Ovary (tissue), 9 donors: Measurements from ENCODE around the gene NDUFB2. TPM values are rescaled to one million over a fixed set of nuclear protein-coding genes. Genes with fewer than 3 reads are reported as not detected.

Source experiments
- DNase-seq, 5 donors: peaks; one replicate each; pipeline ENCODE4 v3.0.0-alpha.2; 2019 to 2020
- H3K27ac ChIP-seq, 2 donors: fragments of 200-600 bp; one replicate each; pipeline versions ENCODE4 v1.5.1 to v1.8.0; 2019 to 2022
- H3K27me3 ChIP-seq: fragments of 200-600 bp; one replicate; pipeline ENCODE4 v1.8.0; 2022
- H3K36me3 ChIP-seq: fragments of 200-600 bp; sonication (generic); one replicate; pipeline ENCODE4 v1.5.1; 2019
- H3K4me1 ChIP-seq: one replicate; pipeline ENCODE4 v1.8.1; 2013; ENCODE audit warnings: mild to moderate bottlenecking, moderate library complexity; ENCODE audit not compliant: insufficient read depth
- H3K4me3 ChIP-seq: fragments of 200-600 bp; sonication (generic); one replicate; pipeline ENCODE4 v1.5.1; 2017
- H3K9me3 ChIP-seq, 2 donors: fragments of 200-600 bp in 1 of 2; sonication (generic) in 1 of 2; one replicate each; pipeline versions ENCODE4 v1.5.1 to v1.8.1; 2013 to 2019; ENCODE audit warnings: mild to moderate bottlenecking in 1 of 2, moderate library complexity in 1 of 2
- EP300 ChIP-seq: sonication (generic); formaldehyde crosslinking; IDR thresholded peaks from one replicate; pipeline ENCODE4 v1.6.1; 2017; ENCODE audit warnings: antibody characterized with exemption
- POLR2A ChIP-seq: fragments of 450-650 bp; IDR thresholded peaks from one replicate; pipeline ENCODE4 v1.6.1; 2017; ENCODE audit warnings: antibody characterized with exemption, mild to moderate bottlenecking, moderate library complexity
- WGBS, 3 donors: extraction: QIAGEN DNeasy Blood & Tissue Kit in 1 of 3; methylation state at CpG; one replicate each; pipeline versions ENCODE4 v1.1.5 to v1.1.7; 2013 to 2017; 5-methylcytosine and 5-hydroxymethylcytosine counted together
- intact Hi-C, 4 donors: fragments of 100-400 bp; cut with DNase I; formaldehyde crosslinking; loops; one replicate each; pipeline versions ENCODE4 v1.11.0 to v1.15.1; 2022 to 2023
- polyA plus RNA-seq, 2 donors: library from polyadenylated mRNA; stranded (reverse); fragments of 200-250 nt in 1 of 2; fragments of 350-450 nt in 1 of 2; fragmentation: Illumina TruSeq in 1 of 2; extraction: RNeasy Lipid Tissue Mini Kit (QIAGEN cat#74804) in 1 of 2; gene quantifications; one replicate each; pipeline ENCODE4 v1.2.3, GENCODE V29; 2013 to 2014
- total RNA-seq, 7 donors: library from RNA; depleted of rRNA in 2 of 7; stranded (reverse); fragments of >200 nt in 2 of 7; fragmentation: NEBNext Ultra II Directional in 3 of 7; extraction: Animal tissue kit (Norgen Biotek cat#: 25700) in 3 of 7; gene quantifications; one replicate each; pipeline versions ENCODE4 v1.1.0 to v1.2.4, GENCODE V29; 2016 to 2023
- TF ChIP-seq, protein P1 (sequence below), 3 donors: fragments of 450-650 bp in 2 of 3; fragments of 200-600 bp in 1 of 3; IDR thresholded peaks; one replicate each; pipeline versions ENCODE4 v1.5.1 to v1.8.0; 2016 to 2022; ENCODE audit warnings: antibody characterized with exemption in 3 of 3, mild to moderate bottlenecking in 1 of 3
- donor health status: DM: no; HTN: no; CAD: no; lungs with moderate emphysema.
- donor health status: DM: no; HTN: no; CAD: no.
- donor health status: Bipolar disorder and iron deficiency.
- donor health status: DM: yes; HTN: yes; CAD: no.
- donor health status: DM: no; HTN: no; CAD: no.
- donor health status: DM: yes; HTN: yes; CAD: no.

Gene NDUFB2
- total and polyA plus RNA-seq, 9 donors: 79.6 to 172 (median 120) TPM

DNA sequence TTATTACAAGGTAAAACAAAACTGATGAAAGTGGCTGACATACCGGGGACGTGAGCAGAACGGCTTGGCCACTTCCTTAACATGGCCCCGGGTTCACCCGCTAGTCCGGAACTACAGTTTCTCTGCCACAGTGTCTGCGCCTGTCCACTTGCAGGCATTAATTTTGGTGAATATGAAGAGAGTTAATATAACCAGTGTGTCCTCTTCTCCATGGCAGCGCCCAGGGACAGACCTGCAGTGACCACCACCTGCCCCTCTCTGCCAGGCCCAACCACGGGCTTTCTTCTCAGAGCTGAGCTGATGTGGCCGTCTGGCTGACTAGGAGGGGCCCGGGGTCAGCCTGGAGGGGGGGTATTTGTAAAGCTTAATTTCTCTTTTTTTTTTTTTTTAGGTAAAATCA lies 1.1 kb upstream of the NDUFB2 start:
- intact Hi-C loops: loop anchor here in 1 of 4 donors (5.0 kb wide), 1 partner anchor 317 kb away; the partner anchor contains the start of gene MRPS33
- no peak overlapping the region for H3K27ac ChIP-seq
- peaks cover 12% of the 10 kb centered on the region for H3K4me1 ChIP-seq
- no peak for DNase-seq
- 90 to 93% (median 90%) methylated on average over 11 of the region's 11 CpGs for WGBS, 3 donors
- no peaks in the 10 kb centered on the region for H3K27me3 ChIP-seq
- TF ChIP-seq, protein P1, sequence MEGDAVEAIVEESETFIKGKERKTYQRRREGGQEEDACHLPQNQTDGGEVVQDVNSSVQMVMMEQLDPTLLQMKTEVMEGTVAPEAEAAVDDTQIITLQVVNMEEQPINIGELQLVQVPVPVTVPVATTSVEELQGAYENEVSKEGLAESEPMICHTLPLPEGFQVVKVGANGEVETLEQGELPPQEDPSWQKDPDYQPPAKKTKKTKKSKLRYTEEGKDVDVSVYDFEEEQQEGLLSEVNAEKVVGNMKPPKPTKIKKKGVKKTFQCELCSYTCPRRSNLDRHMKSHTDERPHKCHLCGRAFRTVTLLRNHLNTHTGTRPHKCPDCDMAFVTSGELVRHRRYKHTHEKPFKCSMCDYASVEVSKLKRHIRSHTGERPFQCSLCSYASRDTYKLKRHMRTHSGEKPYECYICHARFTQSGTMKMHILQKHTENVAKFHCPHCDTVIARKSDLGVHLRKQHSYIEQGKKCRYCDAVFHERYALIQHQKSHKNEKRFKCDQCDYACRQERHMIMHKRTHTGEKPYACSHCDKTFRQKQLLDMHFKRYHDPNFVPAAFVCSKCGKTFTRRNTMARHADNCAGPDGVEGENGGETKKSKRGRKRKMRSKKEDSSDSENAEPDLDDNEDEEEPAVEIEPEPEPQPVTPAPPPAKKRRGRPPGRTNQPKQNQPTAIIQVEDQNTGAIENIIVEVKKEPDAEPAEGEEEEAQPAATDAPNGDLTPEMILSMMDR (IDR thresholded peaks at IDR 0.05): no peak
- TF ChIP-seq POLR2A (no peak), EP300 (no peak)
- H3K9me3 ChIP-seq: no peaks in the 10 kb centered on the region
- H3K36me3 ChIP-seq: no peaks in the 10 kb centered on the region
- no peak overlapping the region for H3K4me3 ChIP-seq

DNA sequence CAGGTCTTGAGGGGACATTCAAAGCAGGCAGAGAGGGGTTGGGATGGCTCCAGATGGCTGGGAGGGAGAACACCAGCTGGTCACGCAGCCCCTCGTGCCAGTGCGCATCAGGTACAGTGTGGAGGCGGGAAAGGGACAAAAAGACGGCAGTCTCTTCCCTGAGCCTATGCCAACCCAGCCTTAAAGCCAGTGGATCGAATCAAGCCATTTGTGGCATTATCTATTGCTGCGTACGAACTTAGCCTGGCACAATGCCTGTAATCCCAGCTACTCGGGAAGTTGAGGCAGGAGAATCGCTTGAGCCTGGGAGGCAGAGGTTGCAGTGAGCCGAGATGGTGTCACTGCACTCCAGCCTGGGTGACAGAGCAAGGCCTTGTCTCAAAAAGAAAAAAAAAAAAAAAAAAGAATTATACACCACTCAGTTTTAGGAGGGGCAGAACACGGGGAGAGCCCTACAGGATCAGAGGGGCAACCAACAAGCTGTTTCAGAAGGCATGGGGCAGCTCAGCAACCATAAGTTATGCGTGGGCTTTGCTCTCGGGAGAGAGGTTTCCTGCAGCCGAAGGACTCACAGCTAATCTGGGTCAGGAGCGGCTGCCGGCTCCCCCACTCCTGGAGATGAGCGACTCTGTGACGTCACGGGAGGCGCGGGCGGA lies 356 bp upstream of the NDUFB2 start:
- intact Hi-C loops: loop anchor here in 1 of 4 donors (5.0 kb wide), 1 partner anchor 316 kb away; the partner anchor contains the start of gene MRPS33
- H3K9me3 ChIP-seq: no peaks in the 10 kb centered on the region
- no peaks in the 10 kb centered on the region for H3K27me3 ChIP-seq
- peak; percentile 96 to 98 (median 97) for DNase-seq
- 11 to 13% (median 12%) methylated on average over 23 of the region's 23 CpGs for WGBS, 3 donors
- peak overlapping the region; percentile 89 for H3K4me3 ChIP-seq
- H3K36me3 ChIP-seq: no peaks in the 10 kb centered on the region
- TF ChIP-seq EP300: no peak
- TF ChIP-seq, protein P1 (IDR thresholded peaks at IDR 0.05): no peak
- no peak for TF ChIP-seq POLR2A
- peak overlapping the region in 1 of 2 donors; percentile 91 for H3K27ac ChIP-seq
- peaks cover 12% of the 10 kb centered on the region for H3K4me1 ChIP-seq

DNA sequence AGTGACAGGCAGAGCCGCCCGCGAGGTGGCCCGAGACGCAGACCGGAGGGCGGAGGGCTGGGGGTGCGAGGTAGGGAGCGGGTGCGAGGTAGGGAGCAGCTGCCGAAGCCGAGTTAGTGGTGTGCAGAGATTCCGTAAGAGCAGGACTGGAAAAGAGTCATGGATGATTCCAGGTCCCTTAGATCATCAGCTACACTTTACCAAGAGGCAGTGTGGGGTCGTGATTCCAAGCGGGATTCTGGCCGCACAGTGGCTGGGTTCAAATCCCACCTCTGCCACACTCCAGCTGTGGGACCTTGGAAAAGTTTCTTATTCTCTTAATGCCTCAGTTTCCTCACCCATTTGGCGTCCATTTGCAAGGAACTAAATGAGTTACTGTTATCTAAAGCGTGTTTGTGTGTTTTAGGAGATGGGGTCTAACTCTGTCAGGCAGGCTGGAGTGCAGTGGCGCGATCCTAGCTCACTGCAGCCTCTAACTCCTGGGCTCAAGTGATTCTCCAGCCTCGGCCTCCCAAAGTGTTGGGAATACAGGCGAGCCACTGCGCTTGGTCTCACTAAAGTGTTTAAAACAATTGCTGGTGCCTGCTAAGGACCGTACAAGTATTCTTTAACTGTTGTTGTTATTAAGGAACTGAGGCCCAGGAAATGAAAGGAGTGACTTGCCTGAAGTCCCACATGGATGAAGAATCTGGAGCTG lies 1.1 kb downstream of the NDUFB2 start:
- intact Hi-C loops: loop anchor here in 1 of 4 donors (5.0 kb wide), 1 partner anchor 315 kb away; the partner anchor contains the start of gene MRPS33
- no peaks in the 10 kb centered on the region for H3K9me3 ChIP-seq
- H3K4me3 ChIP-seq: peak overlapping the region; percentile 89
- H3K27me3 ChIP-seq: no peaks in the 10 kb centered on the region
- H3K27ac ChIP-seq: peak overlapping the region; percentile 77 to 91
- no peak for TF ChIP-seq POLR2A
- TF ChIP-seq, protein P1 (IDR thresholded peaks at IDR 0.05): no peak
- no peak for TF ChIP-seq EP300
- no peaks in the 10 kb centered on the region for H3K36me3 ChIP-seq
- peaks cover 12% of the 10 kb centered on the region for H3K4me1 ChIP-seq
- WGBS, 3 donors: 22 to 24% (median 23%) methylated on average over 24 of the region's 24 CpGs
- no peak for DNase-seq

DNA sequence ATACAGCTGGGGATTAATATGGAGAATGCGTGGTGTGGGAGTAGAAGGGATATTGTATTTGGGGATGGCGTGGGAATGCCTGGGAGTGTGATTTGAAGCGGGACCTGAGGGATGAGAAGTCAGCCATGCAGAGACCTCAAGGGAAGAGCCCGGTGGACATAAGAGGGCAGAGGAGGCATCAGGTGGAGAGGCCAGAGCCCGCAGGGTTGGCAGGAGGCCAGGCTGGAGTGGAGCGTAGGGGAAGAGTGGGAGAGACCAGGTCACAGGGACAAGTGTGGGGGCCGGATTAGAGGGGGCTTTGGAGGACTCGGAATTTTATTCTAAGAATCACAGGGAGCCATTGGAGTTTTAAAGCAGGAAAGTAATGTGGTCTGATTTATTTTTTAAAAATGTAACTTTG lies 2.0 kb downstream of the NDUFB2 start:
- Histone ChIP-seq H3K36me3 (no peaks in the 10 kb centered on the region), H3K9me3 (no peaks in the 10 kb centered on the region), H3K27ac (no peak overlapping the region), H3K27me3 (no peaks in the 10 kb centered on the region), H3K4me1 (peaks cover 12% of the 10 kb centered on the region), H3K4me3 (no peak overlapping the region)
- 59 to 69% (median 62%) methylated on average over 8 of the region's 8 CpGs for WGBS, 3 donors
- peak in 2 of 5 donors; percentile 48 to 54 for DNase-seq
- intact Hi-C loops: loop anchor here in 1 of 4 donors (5.0 kb wide), 1 partner anchor 314 kb away; the partner anchor contains the start of gene MRPS33
- TF ChIP-seq POLR2A: no peak
- TF ChIP-seq, protein P1 (IDR thresholded peaks at IDR 0.05): no peak
- no peak for TF ChIP-seq EP300
